Neural progenitor cell (in vitro differentiated cells): Measurements from ENCODE around the gene ZC3H8. TPM values are rescaled to one million over a fixed set of nuclear protein-coding genes. Genes with fewer than 3 reads are reported as not detected.
A peak's percentile ranks its signal among the peaks of the same experiment; 100 is the strongest.

Experiments
- DNase-seq: peaks from one replicate; pipeline ENCODE4 v3.0.0-alpha.2; 2016; ENCODE audit warnings: low spot score
- H2AFZ ChIP-seq: fragments of 200-600 bp; sonication (generic); replicated peaks from 2 replicates; pipeline ENCODE4 v1.6.1; 2016; ENCODE audit warnings: antibody characterized with exemption
- H3F3A ChIP-seq: fragments of 200-600 bp; sonication (generic); 2 replicates; pipeline ENCODE4 v1.6.1; 2016; ENCODE audit warnings: antibody characterized with exemption, low read depth
- H3K27ac ChIP-seq: fragments of 200-600 bp; sonication (generic); 2 replicates; pipeline ENCODE4 v1.5.1; 2016; ENCODE audit warnings: mild to moderate bottlenecking
- H3K27me3 ChIP-seq: fragments of 200-600 bp; sonication (generic); 2 replicates; pipeline ENCODE4 v1.6.1; 2016; ENCODE audit warnings: mild to moderate bottlenecking, moderate library complexity
- H3K36me3 ChIP-seq: fragments of 200-600 bp; sonication (generic); 2 replicates; pipeline ENCODE4 v1.5.1; 2016
- H3K4me1 ChIP-seq: fragments of 200-600 bp; sonication (generic); 2 replicates; pipeline ENCODE4 v1.6.1; 2016; ENCODE audit warnings: mixed run types
- H3K4me2 ChIP-seq: fragments of 200-600 bp; sonication (generic); 2 replicates; pipeline ENCODE4 v1.6.1; 2016
- H3K4me3 ChIP-seq: fragments of 200-600 bp; sonication (generic); 2 replicates; pipeline ENCODE4 v1.5.1; 2016
- H3K79me2 ChIP-seq: fragments of 200-600 bp; sonication (generic); 2 replicates; pipeline ENCODE4 v1.6.1; 2016; ENCODE audit warnings: low read depth
- H3K9ac ChIP-seq: fragments of 200-600 bp; sonication (generic); 2 replicates; pipeline ENCODE4 v1.6.1; 2016
- H3K9me3 ChIP-seq: fragments of 200-600 bp; sonication (generic); 2 replicates; pipeline ENCODE4 v1.5.1; 2016; ENCODE audit warnings: low read depth
- H4K20me1 ChIP-seq: fragments of 200-600 bp; sonication (generic); 2 replicates; pipeline ENCODE4 v1.6.1; 2016; ENCODE audit warnings: low read depth
- H3K27ac Mint-ChIP-seq: 3 replicates; pipeline ENCODE4 v1.8.0; 2021; ENCODE audit warnings: mixed read lengths
- H3K27me3 Mint-ChIP-seq: 2 replicates; pipeline ENCODE4 v1.8.0; 2022; ENCODE audit warnings: low read depth, mild to moderate bottlenecking, inconsistent platforms, moderate library complexity, mixed read lengths; ENCODE audit not compliant: insufficient read depth
- H3K36me3 Mint-ChIP-seq: 3 replicates; pipeline ENCODE4 v1.8.0; 2021; ENCODE audit warnings: mixed read lengths
- H3K4me1 Mint-ChIP-seq: 3 replicates; pipeline ENCODE4 v1.8.0; 2021; ENCODE audit warnings: mixed read lengths
- H3K4me3 Mint-ChIP-seq: 3 replicates; pipeline ENCODE4 v1.8.0; 2021; ENCODE audit warnings: mild to moderate bottlenecking, moderate library complexity, mixed read lengths
- H3K9me3 Mint-ChIP-seq: 3 replicates; pipeline ENCODE4 v1.8.0; 2020; ENCODE audit warnings: mixed read lengths
- EZH2 ChIP-seq: fragments of 200-600 bp; sonication (generic); IDR thresholded peaks from 2 replicates; pipeline ENCODE4 v1.6.1; 2017; ENCODE audit warnings: antibody characterized with exemption, mild to moderate bottlenecking, moderate library complexity
- EZH2phosphoT487 ChIP-seq: fragments of 200-600 bp; sonication (generic); IDR thresholded peaks from 2 replicates; pipeline ENCODE4 v1.6.1; 2017; ENCODE audit warnings: antibody characterized with exemption
- total RNA-seq: library from RNA; depleted of rRNA; stranded (reverse); fragments of >200 nt; gene quantifications from 2 replicates; pipeline ENCODE4 v1.2.3, GENCODE V29; 2015; ENCODE audit warnings: low replicate concordance
- TF ChIP-seq, protein P1 (sequence below): fragments of 200-600 bp; sonication (generic); IDR thresholded peaks from 2 replicates; pipeline ENCODE4 v1.5.1; 2017; ENCODE audit warnings: antibody characterized with exemption, mild to moderate bottlenecking

ZC3H8 gene
- 14.2 and 20.3 TPM in 2 replicates for total RNA-seq

DNA sequence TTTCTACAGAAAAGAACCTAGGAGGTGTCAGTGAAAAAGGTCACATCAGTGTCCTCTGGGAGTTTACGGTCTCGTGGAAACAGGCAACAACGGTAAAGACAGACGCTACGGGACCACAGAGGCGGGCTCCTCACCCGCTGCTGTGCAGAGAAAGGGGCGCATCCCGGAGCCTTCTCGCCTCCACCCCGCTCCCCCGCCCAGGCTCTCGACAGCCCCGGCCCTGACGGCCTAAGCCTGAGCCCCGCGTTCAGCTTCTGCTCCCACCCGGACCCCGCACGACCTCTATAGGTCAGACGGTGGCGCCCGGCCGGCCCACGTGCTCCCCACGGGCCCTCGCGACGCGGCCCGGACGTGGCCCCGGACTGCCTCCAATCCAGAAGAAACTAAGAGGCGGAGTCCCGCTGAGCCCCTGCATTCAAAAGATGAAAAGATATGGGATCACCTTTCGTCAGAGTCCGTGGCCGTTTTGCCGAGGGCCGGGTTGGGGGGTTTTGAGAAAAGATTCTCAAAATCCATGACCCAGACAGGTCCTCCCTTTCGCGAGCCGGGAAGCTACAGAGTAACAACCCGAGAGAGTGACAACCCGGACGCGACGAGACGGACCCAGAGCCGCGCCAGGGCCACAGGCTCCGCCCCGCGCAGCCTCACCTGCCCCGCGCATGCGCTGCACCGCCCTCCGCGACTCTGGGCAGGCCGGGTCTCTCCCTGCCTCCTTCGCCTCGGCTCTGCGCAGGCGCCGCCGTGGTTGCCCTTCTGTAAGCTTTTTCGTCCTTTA, at the start of gene ZC3H8:
Gene ZC3H8 (minus strand): TSS at position 577 of the 775 bp plus-strand sequence. CDS start 61 bp downstream, at position 516.
- Histone ChIP-seq H3K9ac (peak within 1 kb of the TSS; percentile 53), H4K20me1 (no peaks in the 10 kb centered on the region), H3K4me1 (peaks cover 7% of the 10 kb centered on the region), H2AFZ (peak within 1 kb of the TSS; percentile 94), H3K9me3 (no peaks in the 10 kb centered on the region), H3K4me2 (peak within 1 kb of the TSS; percentile 99), H3K27ac (peak within 1 kb of the TSS; percentile 60), H3K79me2 (peaks cover 36% of the 10 kb centered on the region), H3K36me3 (no peaks in the 10 kb centered on the region), H3F3A (peaks cover 9% of the 10 kb centered on the region), H3K4me3 (peak within 1 kb of the TSS; percentile 85), H3K27me3 (no peaks in the 10 kb centered on the region)
- H3K27ac Mint-ChIP-seq, result no peak within 1 kb of the TSS
- no peaks in the 10 kb centered on the region for H3K9me3 Mint-ChIP-seq
- TF ChIP-seq EZH2, result peak; percentile 46
- TF ChIP-seq EZH2phosphoT487, result no peak
- TF ChIP-seq, protein P1, sequence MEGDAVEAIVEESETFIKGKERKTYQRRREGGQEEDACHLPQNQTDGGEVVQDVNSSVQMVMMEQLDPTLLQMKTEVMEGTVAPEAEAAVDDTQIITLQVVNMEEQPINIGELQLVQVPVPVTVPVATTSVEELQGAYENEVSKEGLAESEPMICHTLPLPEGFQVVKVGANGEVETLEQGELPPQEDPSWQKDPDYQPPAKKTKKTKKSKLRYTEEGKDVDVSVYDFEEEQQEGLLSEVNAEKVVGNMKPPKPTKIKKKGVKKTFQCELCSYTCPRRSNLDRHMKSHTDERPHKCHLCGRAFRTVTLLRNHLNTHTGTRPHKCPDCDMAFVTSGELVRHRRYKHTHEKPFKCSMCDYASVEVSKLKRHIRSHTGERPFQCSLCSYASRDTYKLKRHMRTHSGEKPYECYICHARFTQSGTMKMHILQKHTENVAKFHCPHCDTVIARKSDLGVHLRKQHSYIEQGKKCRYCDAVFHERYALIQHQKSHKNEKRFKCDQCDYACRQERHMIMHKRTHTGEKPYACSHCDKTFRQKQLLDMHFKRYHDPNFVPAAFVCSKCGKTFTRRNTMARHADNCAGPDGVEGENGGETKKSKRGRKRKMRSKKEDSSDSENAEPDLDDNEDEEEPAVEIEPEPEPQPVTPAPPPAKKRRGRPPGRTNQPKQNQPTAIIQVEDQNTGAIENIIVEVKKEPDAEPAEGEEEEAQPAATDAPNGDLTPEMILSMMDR, result no peak
- H3K4me3 Mint-ChIP-seq, result peak within 1 kb of the TSS; percentile 88
- DNase-seq, result peak; percentile 96
- no peaks in the 10 kb centered on the region for H3K36me3 Mint-ChIP-seq
- H3K4me1 Mint-ChIP-seq, result peaks cover 15% of the 10 kb centered on the region
- H3K27me3 Mint-ChIP-seq, result peaks cover 4% of the 10 kb centered on the region

DNA sequence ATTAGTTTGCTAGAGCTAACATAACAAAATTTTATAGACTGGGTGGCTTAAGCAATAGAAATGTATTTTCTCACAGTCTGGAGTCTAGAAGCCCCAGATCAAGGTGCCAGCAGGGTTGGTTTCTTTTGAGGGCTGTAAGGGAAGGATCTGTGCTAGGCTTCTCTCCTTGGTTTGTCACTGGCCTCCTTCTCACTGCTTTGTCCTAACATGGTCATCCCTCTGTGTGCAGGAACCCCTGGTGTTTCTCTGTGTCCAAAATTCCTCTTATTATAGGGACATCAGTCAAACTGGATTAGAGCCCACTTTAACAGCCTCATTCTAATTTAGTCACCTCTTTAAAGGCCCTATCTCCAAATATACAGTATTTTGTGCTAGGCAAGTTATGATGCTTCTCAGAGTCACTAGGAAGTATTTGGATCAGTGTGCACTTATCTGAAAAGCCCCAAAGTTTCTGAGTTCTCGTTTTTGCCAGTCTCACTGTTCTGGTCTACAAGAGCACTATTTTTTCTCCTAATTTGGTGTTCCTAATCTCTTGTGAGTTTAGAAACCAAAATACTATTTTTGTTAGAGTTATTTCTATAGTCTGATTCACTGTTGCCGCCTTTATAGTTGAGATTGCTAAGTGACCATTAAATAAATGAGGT, 49.6 kb upstream of the ZC3H8 start:
- H3K4me1 ChIP-seq, result no peaks in the 10 kb centered on the region
- H3K79me2 ChIP-seq, result no peaks in the 10 kb centered on the region
- Mint-ChIP-seq H3K9me3 (no peaks in the 10 kb centered on the region), H3K4me1 (no peaks in the 10 kb centered on the region), H3K27me3 (no peaks in the 10 kb centered on the region), H3K36me3 (peaks cover 26% of the 10 kb centered on the region), H3K27ac (no peak overlapping the region), H3K4me3 (no peak overlapping the region)
- no peak for DNase-seq
- no peak overlapping the region for H2AFZ ChIP-seq
- H3K4me3 ChIP-seq, result no peak overlapping the region
- no peak overlapping the region for H3K9ac ChIP-seq
- no peaks in the 10 kb centered on the region for H3K9me3 ChIP-seq
- H3K27ac ChIP-seq, result no peak overlapping the region
- no peaks in the 10 kb centered on the region for H3K27me3 ChIP-seq
- TF ChIP-seq EZH2, result no peak
- no peak overlapping the region for H3K4me2 ChIP-seq
- H4K20me1 ChIP-seq, result no peaks in the 10 kb centered on the region
- H3F3A ChIP-seq, result no peaks in the 10 kb centered on the region
- H3K36me3 ChIP-seq, result peaks cover 11% of the 10 kb centered on the region

DNA sequence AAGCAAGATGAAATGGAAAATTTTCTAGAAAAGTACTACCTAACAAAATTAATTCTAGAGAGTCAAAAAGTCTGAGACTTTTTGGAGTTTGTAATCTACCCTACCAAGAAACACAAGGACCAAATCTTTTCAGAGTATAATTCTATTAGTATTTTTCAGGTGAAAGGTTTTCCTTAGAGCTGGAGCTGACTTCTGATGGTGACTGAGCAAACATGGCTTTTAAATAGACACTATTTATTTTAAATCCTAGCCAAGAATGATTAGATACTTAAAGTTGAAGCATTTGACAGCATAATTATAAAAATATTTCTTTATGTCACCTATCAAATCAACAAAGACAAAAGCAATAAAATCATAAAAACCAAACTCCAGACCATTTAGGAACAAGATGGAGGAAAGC, 47.1 kb upstream of the ZC3H8 start:
- Histone ChIP-seq H3K27ac (no peak overlapping the region), H3K9me3 (no peaks in the 10 kb centered on the region), H3F3A (no peaks in the 10 kb centered on the region), H3K4me2 (no peak overlapping the region), H3K36me3 (peaks cover 11% of the 10 kb centered on the region), H3K4me3 (no peak overlapping the region), H3K27me3 (no peaks in the 10 kb centered on the region), H3K9ac (no peak overlapping the region), H2AFZ (no peak overlapping the region), H3K4me1 (no peaks in the 10 kb centered on the region), H3K79me2 (no peaks in the 10 kb centered on the region), H4K20me1 (no peaks in the 10 kb centered on the region)
- H3K4me1 Mint-ChIP-seq, result no peaks in the 10 kb centered on the region
- H3K4me3 Mint-ChIP-seq, result no peak overlapping the region
- H3K9me3 Mint-ChIP-seq, result no peaks in the 10 kb centered on the region
- TF ChIP-seq, protein P1, result no peak
- TF ChIP-seq EZH2 (no peak), EZH2phosphoT487 (no peak)
- H3K27me3 Mint-ChIP-seq, result no peaks in the 10 kb centered on the region
- peaks cover 25% of the 10 kb centered on the region for H3K36me3 Mint-ChIP-seq
- no peak for DNase-seq
- H3K27ac Mint-ChIP-seq, result no peak overlapping the region
